ENCODE results near the gene CRIM1. TPM values are rescaled to one million over a fixed set of nuclear protein-coding genes. Genes with fewer than 3 reads are reported as not detected.

The CRIM1 gene
- total and polyA plus RNA-seq, 4 donors = 24.3 to 119 (median 58.4) TPM

- H3K4me1 ChIP-seq (ENCODE audit: control insufficient read depth in 5 of 5, insufficient read depth in 5 of 5, low read length in 5 of 5) = peaks cover 0 to 10% (median 8%) of the 10 kb centered on the region in 5 donors
- TF ChIP-seq, protein P1, sequence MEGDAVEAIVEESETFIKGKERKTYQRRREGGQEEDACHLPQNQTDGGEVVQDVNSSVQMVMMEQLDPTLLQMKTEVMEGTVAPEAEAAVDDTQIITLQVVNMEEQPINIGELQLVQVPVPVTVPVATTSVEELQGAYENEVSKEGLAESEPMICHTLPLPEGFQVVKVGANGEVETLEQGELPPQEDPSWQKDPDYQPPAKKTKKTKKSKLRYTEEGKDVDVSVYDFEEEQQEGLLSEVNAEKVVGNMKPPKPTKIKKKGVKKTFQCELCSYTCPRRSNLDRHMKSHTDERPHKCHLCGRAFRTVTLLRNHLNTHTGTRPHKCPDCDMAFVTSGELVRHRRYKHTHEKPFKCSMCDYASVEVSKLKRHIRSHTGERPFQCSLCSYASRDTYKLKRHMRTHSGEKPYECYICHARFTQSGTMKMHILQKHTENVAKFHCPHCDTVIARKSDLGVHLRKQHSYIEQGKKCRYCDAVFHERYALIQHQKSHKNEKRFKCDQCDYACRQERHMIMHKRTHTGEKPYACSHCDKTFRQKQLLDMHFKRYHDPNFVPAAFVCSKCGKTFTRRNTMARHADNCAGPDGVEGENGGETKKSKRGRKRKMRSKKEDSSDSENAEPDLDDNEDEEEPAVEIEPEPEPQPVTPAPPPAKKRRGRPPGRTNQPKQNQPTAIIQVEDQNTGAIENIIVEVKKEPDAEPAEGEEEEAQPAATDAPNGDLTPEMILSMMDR (IDR thresholded peaks at IDR 0.05; ENCODE audit: control extremely low read depth, extremely low read depth) = no peak
- H3K4me3 ChIP-seq = no peak overlapping the region
- 74 to 86% methylated on average over 10 of the region's 10 CpGs for WGBS, 2 donors
- ATAC-seq (ENCODE audit: insufficient read depth, low FRiP score) = no peak
- no peaks in the 10 kb centered on the region for H3K27me3 ChIP-seq (ENCODE audit: control insufficient read depth in 3 of 3, insufficient read depth in 3 of 3, low read length in 2 of 3)
- H3K9ac ChIP-seq (ENCODE audit: insufficient read depth in 1 of 2, low read length in 2 of 2) = no peak overlapping the region
- peaks cover 0 to 2% (median 0%) of the 10 kb centered on the region in 4 donors for H3K9me3 ChIP-seq (ENCODE audit: control insufficient read depth in 4 of 4, insufficient read depth in 3 of 4, low read length in 3 of 4)
- DNase-seq = peak in 2 of 3 donors; percentile 52 to 57
- H3K36me3 ChIP-seq (ENCODE audit: control insufficient read depth in 4 of 4, insufficient read depth in 4 of 4, low read length in 4 of 4) = peaks cover 8 to 18% (median 13%) of the 10 kb centered on the region in 4 donors
- H3K27ac ChIP-seq (ENCODE audit: low read depth in 1 of 2, low read length in 1 of 2) = no peak overlapping the region
Observed at GRCh38 chr2:36468463-36469105, 113.0 kb downstream of the CRIM1 start.

DNA sequence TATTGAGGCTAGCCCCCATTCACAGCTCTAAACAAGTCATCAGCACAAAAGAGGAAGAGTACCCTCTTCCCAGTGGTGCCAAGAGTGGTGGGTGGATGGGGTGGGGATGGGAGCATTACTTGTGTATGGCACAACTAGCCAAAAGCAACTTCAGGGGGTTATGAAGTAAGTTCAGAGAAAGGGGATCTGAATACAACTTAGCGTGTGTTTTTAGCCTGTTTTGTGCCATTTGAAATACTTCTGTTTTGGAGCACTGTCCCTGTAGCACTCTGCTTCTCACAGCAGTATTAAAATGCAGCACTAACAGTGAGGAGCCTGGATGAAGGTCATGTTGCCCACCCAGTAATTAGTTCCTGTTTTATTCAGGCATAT is 113.5 kb downstream of the CRIM1 start:
- H3K36me3 ChIP-seq (ENCODE audit: control insufficient read depth in 4 of 4, insufficient read depth in 4 of 4, low read length in 4 of 4) = peaks cover 8 to 18% (median 13%) of the 10 kb centered on the region in 4 donors

DNA sequence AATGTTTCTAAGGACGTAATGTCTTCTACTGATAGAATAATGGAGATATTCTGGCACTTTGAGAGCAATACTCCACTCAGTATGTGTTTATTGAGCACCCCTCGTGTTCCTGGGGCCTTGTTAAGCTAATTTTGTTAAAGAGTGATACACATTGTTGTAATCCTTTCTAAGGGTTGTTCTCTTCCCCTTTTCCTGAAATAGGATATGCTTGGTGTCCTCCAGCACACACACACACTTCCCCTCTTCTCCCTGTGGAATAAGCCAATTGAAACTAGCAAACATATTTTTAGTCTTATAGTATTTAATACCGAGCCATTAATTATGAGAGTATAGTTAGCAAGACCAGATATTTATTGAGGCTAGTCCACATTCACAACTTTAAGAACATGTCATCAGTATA is 114.1 kb downstream of the CRIM1 start:
- WGBS, 2 donors = 72 to 77% methylated on average over 3 of the region's 3 CpGs
- no peak for DNase-seq
- Histone ChIP-seq H3K27me3 (ENCODE audit: control insufficient read depth in 3 of 3, insufficient read depth in 3 of 3, low read length in 2 of 3) (no peaks in the 10 kb centered on the region), H3K27ac (ENCODE audit: low read depth in 1 of 2, low read length in 1 of 2) (no peak overlapping the region), H3K4me1 (ENCODE audit: control insufficient read depth in 5 of 5, insufficient read depth in 5 of 5, low read length in 5 of 5) (peaks cover 0 to 10% (median 8%) of the 10 kb centered on the region in 5 donors), H3K36me3 (ENCODE audit: control insufficient read depth in 4 of 4, insufficient read depth in 4 of 4, low read length in 4 of 4) (peaks cover 4 to 23% (median 15%) of the 10 kb centered on the region in 4 donors), H3K9me3 (ENCODE audit: control insufficient read depth in 4 of 4, insufficient read depth in 3 of 4, low read length in 3 of 4) (peaks cover 0 to 3% (median under 1%) of the 10 kb centered on the region in 4 donors), H3K4me3 (no peak overlapping the region), H3K9ac (ENCODE audit: insufficient read depth in 1 of 2, low read length in 2 of 2) (no peak overlapping the region)
- TF ChIP-seq, protein P1 (IDR thresholded peaks at IDR 0.05; ENCODE audit: control extremely low read depth, extremely low read depth) = no peak
- no peak for ATAC-seq (ENCODE audit: insufficient read depth, low FRiP score)

More for the DNA sequence above, 113.5 kb downstream of the CRIM1 start:
- H3K27ac ChIP-seq (ENCODE audit: low read depth in 1 of 2, low read length in 1 of 2) = no peak overlapping the region
- no peak overlapping the region for H3K4me3 ChIP-seq
- H3K9ac ChIP-seq (ENCODE audit: insufficient read depth in 1 of 2, low read length in 2 of 2) = peak overlapping the region in 1 of 2 donors; percentile 20
- WGBS, 2 donors = 61 to 76% methylated on average over 1 of the region's 1 CpG
- H3K27me3 ChIP-seq (ENCODE audit: control insufficient read depth in 3 of 3, insufficient read depth in 3 of 3, low read length in 2 of 3) = no peaks in the 10 kb centered on the region
- H3K9me3 ChIP-seq (ENCODE audit: control insufficient read depth in 4 of 4, insufficient read depth in 3 of 4, low read length in 3 of 4) = peaks cover 0 to 3% (median under 1%) of the 10 kb centered on the region in 4 donors
- TF ChIP-seq, protein P1 (IDR thresholded peaks at IDR 0.05; ENCODE audit: control extremely low read depth, extremely low read depth) = no peak
- ATAC-seq (ENCODE audit: insufficient read depth, low FRiP score) (no peak), DNase-seq (no peak)
- H3K4me1 ChIP-seq (ENCODE audit: control insufficient read depth in 5 of 5, insufficient read depth in 5 of 5, low read length in 5 of 5) = peaks cover 0 to 10% (median 8%) of the 10 kb centered on the region in 5 donors

Measured in lung (tissue), 12 donors.